GM19023 (cell line): ENCODE measurements around the gene ALDH4A1.
A peak's percentile ranks its signal among the peaks of the same experiment; 100 is the strongest.

Experiments
- ATAC-seq: cut with Tn5 transposase; IDR thresholded peaks from one replicate; pipeline ENCODE4 v1.9.1; 2021; ENCODE audit warnings: mild to moderate bottlenecking, moderate library complexity; ENCODE audit not compliant: unreplicated experiment

The ALDH4A1 gene, protein sequence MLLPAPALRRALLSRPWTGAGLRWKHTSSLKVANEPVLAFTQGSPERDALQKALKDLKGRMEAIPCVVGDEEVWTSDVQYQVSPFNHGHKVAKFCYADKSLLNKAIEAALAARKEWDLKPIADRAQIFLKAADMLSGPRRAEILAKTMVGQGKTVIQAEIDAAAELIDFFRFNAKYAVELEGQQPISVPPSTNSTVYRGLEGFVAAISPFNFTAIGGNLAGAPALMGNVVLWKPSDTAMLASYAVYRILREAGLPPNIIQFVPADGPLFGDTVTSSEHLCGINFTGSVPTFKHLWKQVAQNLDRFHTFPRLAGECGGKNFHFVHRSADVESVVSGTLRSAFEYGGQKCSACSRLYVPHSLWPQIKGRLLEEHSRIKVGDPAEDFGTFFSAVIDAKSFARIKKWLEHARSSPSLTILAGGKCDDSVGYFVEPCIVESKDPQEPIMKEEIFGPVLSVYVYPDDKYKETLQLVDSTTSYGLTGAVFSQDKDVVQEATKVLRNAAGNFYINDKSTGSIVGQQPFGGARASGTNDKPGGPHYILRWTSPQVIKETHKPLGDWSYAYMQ

DNA sequence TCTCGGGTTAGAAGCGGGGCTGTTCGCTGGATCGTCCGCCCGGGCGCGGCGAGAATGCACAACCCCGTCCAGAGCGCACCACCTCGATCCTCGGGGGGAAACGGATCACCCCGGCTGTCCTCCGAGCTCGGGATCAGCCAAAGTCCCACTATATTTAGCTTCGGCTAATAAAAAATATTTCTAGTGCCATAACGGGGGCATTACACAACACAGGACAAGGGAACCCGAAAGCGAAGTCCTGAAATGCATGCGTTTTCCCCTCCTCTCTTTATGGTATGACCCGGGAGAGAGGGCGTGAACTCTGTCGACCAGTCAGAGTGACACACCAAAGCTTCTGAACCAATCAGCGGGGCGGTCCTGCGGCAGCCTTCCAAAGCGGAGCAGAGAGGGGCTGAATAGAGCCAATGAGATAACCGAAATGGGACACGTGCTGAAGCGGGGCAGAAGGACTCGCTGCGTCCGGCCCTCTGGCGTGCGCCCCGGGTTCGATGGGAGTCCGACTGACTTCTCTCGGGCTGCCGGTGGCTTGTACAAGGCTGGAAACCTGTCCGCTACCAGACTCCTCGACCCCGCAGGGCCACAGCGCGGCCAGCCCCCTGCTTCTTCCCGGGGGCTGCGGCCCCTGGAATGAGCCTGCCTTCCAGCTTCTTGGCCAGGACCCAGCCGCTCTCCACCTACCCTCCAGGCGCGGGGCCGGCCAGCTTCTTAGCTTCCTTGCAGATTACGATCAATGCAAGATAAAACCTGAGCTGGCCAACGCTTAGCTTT is at the start of gene ALDH4A1:
ALDH4A1 (minus strand) TSS at position 33 of the 768 bp plus-strand sequence; CDS start at position 1, 32 bp downstream.
- ATAC-seq: peak; percentile 96

- ATAC-seq: peak; percentile 35
Observed at GRCh38 chr1:18951818-18952391, 49.5 kb upstream of the ALDH4A1 start.

GRCh38 chr1:18951416-18951815 is 49.1 kb upstream of the ALDH4A1 start:
- no peak for ATAC-seq

GRCh38 chr1:18950401-18951026 is 48.2 kb upstream of the ALDH4A1 start:
- ATAC-seq: no peak

- ATAC-seq: no peak
Observed at GRCh38 chr1:18949686-18950400, 47.5 kb upstream of the ALDH4A1 start.

DNA sequence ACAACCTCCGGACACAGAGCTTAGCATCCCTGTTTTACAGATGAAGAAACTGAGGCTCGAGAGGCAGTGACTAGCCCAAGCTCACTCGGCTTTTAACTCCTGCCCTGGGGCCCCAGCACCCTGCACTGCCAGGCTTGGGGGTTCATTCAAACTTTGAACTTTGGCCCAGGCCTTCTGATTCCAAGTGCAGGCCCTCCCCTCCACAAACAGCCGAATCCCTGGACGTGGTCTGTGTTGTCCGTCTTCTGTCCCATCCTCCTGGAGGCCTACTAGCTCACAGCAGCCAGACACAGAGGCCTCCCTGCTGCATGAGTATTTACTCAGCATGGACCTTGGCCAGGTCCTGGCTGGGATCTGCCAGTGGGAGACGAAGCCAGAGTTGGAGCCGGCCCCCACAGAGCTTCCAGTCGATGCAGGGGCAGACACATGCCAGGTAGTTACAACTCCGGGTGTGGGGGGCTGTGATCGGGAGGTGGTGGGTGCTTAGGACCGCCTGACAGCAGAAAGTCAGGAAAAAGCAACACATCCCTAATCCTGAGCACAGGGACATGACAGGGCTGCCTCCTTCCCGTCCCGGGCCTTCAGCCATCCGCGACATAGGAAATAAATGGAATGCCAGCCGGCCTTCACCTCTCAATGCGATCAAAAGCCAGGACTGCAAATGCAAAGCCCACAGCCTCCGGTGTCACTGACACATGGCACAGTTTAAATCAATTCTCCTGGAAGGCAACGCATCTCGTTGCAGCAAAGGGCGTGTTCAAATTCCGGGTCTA is 46.7 kb upstream of the ALDH4A1 start:
- ATAC-seq: no peak

GRCh38 chr1:18948048-18948912 is 45.9 kb upstream of the ALDH4A1 start:
- no peak for ATAC-seq

DNA sequence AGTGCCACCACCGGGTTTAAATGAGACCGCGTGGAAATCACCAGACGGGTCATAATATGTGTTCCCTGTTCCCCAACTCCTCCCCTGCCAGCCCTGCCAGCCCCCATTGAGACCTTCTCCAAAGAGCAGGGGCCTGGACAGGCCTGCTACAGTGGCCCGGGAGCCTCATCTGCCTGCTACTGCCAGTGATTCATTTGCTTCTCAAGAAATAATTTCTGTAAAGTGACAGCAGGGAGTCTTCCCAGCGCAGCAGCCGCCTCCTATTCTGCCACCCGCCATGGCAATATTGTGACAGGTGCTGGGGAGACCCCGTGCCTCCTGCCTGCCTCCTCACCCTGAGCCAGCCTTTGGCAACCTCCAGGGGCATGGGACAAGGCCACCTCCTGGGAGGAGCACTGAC is 45.2 kb upstream of the ALDH4A1 start:
- no peak for ATAC-seq

- no peak for ATAC-seq
Observed at GRCh38 chr1:18946550-18947381, 44.4 kb upstream of the ALDH4A1 start.

GRCh38 chr1:18945401-18945849 is 43.1 kb upstream of the ALDH4A1 start:
- no peak for ATAC-seq

- ATAC-seq: no peak
Observed at GRCh38 chr1:18944810-18945209, 42.5 kb upstream of the ALDH4A1 start.

GRCh38 chr1:18943914-18944572 is 41.7 kb upstream of the ALDH4A1 start:
- ATAC-seq: no peak

GRCh38 chr1:18943162-18943561 is 40.8 kb upstream of the ALDH4A1 start:
- ATAC-seq: no peak

DNA sequence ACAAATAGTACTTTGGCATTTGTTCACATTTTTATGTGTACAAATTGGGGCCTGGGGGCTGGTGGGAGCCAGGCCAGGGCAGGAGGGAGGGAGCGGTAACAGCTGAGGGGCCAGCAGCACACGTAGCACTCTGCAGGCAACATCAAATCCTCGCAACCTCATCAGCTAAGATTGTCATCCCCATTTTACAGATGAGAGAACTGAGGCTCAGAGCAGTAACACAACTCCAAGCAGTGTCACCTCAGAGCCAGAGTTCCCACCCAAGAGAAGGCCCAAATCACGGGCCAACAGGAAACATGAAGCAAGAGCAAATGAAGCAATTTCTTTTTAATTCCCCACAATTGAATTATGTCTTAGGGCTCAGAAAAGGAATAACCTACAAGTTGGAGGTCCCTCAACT is 40.0 kb upstream of the ALDH4A1 start:
- ATAC-seq: no peak

- ATAC-seq: no peak
Observed at GRCh38 chr1:18941221-18942141, 39.1 kb upstream of the ALDH4A1 start.
